Measurements from ENCODE around the gene OR52I2.

DNA sequence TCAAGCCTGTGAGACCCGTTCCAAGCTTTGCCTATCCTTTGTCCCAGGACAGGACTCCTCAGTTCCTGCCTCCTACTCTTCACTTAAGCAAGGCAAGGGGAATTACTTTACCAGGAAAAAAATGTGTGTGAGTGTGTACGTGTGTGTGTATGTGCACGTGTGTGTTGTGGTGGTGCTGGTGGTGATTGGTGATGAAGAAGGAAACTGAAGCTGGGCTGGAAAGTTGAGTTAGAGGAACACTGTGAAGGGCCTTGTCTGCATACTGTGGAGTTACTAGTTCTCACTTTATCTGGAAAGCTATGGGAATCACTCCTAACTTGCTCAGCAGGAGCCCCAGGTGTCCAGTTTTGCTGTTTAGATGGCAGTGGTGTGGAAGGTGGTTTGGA lies 56.1 kb downstream of the OR52I2 start:
- TF ChIP-seq, protein P1, sequence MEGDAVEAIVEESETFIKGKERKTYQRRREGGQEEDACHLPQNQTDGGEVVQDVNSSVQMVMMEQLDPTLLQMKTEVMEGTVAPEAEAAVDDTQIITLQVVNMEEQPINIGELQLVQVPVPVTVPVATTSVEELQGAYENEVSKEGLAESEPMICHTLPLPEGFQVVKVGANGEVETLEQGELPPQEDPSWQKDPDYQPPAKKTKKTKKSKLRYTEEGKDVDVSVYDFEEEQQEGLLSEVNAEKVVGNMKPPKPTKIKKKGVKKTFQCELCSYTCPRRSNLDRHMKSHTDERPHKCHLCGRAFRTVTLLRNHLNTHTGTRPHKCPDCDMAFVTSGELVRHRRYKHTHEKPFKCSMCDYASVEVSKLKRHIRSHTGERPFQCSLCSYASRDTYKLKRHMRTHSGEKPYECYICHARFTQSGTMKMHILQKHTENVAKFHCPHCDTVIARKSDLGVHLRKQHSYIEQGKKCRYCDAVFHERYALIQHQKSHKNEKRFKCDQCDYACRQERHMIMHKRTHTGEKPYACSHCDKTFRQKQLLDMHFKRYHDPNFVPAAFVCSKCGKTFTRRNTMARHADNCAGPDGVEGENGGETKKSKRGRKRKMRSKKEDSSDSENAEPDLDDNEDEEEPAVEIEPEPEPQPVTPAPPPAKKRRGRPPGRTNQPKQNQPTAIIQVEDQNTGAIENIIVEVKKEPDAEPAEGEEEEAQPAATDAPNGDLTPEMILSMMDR (IDR thresholded peaks at IDR 0.05; ENCODE audit: low read depth, low read length, poor library complexity, severe bottlenecking): no peak
- TF ChIP-seq EZH2phosphoT487 (IDR thresholded peaks at IDR 0.05; ENCODE audit: borderline replicate concordance, low read length): no peak
